A673 (cell line): Measurements from ENCODE around the gene CORO6.

ENCODE experiments used
- EZH2 ChIP-seq: fragments of 200-600 bp; sonication (generic); IDR thresholded peaks from 2 replicates; pipeline ENCODE4 v1.6.1; 2017; ENCODE audit warnings: borderline replicate concordance, low read depth, mild to moderate bottlenecking, mixed read lengths, antibody characterized with exemption, low read length; ENCODE audit not compliant: poor library complexity, severe bottlenecking
- TF ChIP-seq, protein P1 (sequence below): fragments of 300-800, 200-600 bp; sonication (generic); conservative IDR thresholded peaks from 2 replicates; pipeline ENCODE4 v1.5.1; 2017; ENCODE audit warnings: low read depth, mild to moderate bottlenecking, antibody characterized with exemption, low read length, moderate library complexity, mixed read lengths

DNA sequence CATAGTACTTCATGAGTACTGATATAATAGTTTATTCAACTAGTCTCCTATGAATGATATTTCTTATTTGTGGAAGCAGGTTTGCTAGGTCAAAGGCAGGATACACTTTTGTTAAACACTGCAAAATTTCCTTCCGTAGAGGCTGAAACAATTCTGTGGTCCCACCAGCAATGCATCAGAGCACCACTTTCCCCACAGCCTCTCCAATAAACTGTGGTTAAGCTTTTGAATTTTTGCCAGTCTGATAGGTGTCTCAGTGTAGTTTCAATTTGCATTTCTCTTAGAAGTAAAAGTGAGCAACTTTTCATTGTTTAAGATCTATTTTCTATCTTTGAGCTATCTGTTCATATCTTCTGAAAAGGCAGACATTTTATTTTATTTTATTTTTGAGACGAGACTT lies 36.4 kb upstream of the CORO6 start:
- TF ChIP-seq, protein P1, sequence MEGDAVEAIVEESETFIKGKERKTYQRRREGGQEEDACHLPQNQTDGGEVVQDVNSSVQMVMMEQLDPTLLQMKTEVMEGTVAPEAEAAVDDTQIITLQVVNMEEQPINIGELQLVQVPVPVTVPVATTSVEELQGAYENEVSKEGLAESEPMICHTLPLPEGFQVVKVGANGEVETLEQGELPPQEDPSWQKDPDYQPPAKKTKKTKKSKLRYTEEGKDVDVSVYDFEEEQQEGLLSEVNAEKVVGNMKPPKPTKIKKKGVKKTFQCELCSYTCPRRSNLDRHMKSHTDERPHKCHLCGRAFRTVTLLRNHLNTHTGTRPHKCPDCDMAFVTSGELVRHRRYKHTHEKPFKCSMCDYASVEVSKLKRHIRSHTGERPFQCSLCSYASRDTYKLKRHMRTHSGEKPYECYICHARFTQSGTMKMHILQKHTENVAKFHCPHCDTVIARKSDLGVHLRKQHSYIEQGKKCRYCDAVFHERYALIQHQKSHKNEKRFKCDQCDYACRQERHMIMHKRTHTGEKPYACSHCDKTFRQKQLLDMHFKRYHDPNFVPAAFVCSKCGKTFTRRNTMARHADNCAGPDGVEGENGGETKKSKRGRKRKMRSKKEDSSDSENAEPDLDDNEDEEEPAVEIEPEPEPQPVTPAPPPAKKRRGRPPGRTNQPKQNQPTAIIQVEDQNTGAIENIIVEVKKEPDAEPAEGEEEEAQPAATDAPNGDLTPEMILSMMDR = no peak
- no peak for TF ChIP-seq EZH2
